ENCODE data around the gene DYNC1I2. TPM values are rescaled to one million over a fixed set of nuclear protein-coding genes. Genes with fewer than 3 reads are reported as not detected.

The DYNC1I2 gene
- 67.2 and 87.6 TPM in 2 replicates for total RNA-seq

DNA sequence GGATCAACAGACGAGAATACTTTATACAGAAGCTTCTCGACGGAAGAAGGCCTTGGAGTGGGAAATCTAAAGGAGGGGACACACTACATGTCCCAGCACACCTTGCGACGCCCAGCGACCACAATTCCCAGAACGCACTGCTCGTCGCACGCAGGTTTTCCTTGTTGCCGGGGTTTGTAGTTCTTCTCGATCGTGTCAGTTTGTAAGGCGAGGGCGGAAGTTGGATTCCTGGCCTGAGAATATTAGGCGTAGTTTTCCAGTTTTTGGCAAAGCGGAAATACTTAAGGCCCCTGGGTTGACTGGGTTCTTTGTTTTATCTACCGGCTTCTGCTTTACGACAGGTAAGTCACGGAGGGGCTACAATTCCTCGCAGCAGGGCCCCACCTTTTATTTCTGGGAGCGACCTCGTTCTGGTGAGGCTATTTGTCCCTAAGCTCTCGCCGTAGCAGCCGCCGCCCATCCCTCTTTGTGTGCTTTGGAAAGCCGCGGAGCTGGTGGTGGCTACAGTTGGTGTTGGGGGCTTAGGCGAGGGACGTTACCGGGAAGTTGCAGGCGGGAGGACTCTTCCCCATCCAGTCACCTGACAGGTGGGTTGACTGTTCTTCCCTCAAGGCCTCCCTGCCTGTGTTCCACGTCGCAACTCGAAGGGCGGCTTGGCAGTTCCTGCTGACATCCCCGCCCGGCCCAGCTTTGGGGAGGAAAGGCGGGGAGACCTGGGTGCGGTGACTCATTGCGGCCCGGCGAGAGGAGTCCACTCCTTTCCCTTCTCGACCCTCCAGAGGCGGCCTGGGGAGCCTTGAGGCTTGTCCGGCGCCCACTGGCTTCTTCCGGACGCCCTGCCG, at the start of gene DYNC1I2:
Gene DYNC1I2 (plus strand): TSS at position 183 of the 842 bp plus-strand sequence. CDS start 2,687 bp downstream, outside the sequence.

Other genes starting within 250 kb of the DYNC1I2 start
- gene CYBRD1, start 165.0 kb upstream of the DYNC1I2 start, total RNA-seq, result 319 and 355 TPM in 2 replicates
- gene SLC25A12, start 206.8 kb downstream of the DYNC1I2 start, total RNA-seq, result 16.0 and 17.2 TPM in 2 replicates
- 19.2 and 29.1 TPM in 2 replicates for gene HAT1, start 235.0 kb downstream of the DYNC1I2 start, total RNA-seq